ENCODE results near the gene ANKMY1. TPM values are rescaled to one million over a fixed set of nuclear protein-coding genes. Genes with fewer than 3 reads are reported as not detected.
A peak's percentile ranks its signal among the peaks of the same experiment; 100 is the strongest.

The ANKMY1 gene
- total and polyA plus RNA-seq, 2 of the 13 experiments (the other 11 are each of a cell fraction or from before 2014, with no cell fraction given): 11.7 to 18.8 TPM

- TF ChIP-seq, protein P1, sequence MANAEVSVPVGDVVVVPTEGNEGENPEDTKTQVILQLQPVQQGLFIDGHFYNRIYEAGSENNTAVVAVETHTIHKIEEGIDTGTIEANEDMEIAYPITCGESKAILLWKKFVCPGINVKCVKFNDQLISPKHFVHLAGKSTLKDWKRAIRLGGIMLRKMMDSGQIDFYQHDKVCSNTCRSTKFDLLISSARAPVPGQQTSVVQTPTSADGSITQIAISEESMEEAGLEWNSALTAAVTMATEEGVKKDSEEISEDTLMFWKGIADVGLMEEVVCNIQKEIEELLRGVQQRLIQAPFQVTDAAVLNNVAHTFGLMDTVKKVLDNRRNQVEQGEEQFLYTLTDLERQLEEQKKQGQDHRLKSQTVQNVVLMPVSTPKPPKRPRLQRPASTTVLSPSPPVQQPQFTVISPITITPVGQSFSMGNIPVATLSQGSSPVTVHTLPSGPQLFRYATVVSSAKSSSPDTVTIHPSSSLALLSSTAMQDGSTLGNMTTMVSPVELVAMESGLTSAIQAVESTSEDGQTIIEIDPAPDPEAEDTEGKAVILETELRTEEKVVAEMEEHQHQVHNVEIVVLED (CRISPR knock-in tag; IDR thresholded peaks at IDR 0.05; ENCODE audit: borderline replicate concordance): peak; percentile 64
- TF ChIP-seq HOXA3 (CRISPR knock-in tag; IDR thresholded peaks at IDR 0.05): peak; percentile 36
- peak; percentile 66 for TF ChIP-seq SRSF1 (optimal IDR thresholded peaks at IDR 0.05; ENCODE audit: low read depth, low read length)
- peak; percentile 90; the same call in 2 of the 3 replicates for TF ChIP-seq MXI1 (IDR thresholded peaks at IDR 0.05; ENCODE audit: borderline replicate concordance, low read depth, low read length)
- no peak for TF ChIP-seq ZNF546 (CRISPR knock-in tag; conservative IDR thresholded peaks at IDR 0.05)
- no peak for TF ChIP-seq GZF1 (CRISPR knock-in tag; IDR thresholded peaks at IDR 0.05)
- TF ChIP-seq KDM5B (CRISPR knock-in tag; IDR thresholded peaks at IDR 0.05; ENCODE audit: borderline replicate concordance): peak; percentile 46; the same call in 1 of the 2 replicates
- TF ChIP-seq ZNF879 (CRISPR knock-in tag; IDR thresholded peaks at IDR 0.05): peak; percentile 87
- no peak for TF ChIP-seq ZNF577 (CRISPR knock-in tag; IDR thresholded peaks at IDR 0.05; ENCODE audit: borderline replicate concordance, low read depth)
- TF ChIP-seq ZBTB7A (CRISPR knock-in tag; IDR thresholded peaks at IDR 0.05): no peak; the same call in 1 of the 2 replicates
- peak; percentile 40; the same call in 1 of the 2 replicates for TF ChIP-seq MZF1 (CRISPR knock-in tag; IDR thresholded peaks at IDR 0.05; ENCODE audit: borderline replicate concordance)
- TF ChIP-seq ZFP36L2 (CRISPR knock-in tag; IDR thresholded peaks at IDR 0.05): 0 out of 2 replicates have a peak, but pooled peaks have one; percentile 15
- TF ChIP-seq, protein P2, sequence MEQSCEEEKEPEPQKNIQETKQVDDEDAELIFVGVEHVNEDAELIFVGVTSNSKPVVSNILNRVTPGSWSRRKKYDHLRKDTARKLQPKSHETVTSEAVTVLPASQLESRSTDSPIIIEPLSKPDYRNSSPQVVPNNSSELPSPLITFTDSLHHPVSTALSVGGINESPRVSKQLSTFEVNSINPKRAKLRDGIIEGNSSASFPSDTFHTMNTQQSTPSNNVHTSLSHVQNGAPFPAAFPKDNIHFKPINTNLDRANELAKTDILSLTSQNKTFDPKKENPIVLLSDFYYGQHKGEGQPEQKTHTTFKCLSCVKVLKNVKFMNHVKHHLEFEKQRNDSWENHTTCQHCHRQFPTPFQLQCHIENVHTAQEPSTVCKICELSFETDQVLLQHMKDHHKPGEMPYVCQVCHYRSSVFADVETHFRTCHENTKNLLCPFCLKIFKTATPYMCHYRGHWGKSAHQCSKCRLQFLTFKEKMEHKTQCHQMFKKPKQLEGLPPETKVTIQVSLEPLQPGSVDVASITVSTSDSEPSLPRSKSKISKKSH (CRISPR knock-in tag; IDR thresholded peaks at IDR 0.05; ENCODE audit: borderline replicate concordance): peak; percentile 72
- TF ChIP-seq SNAI1 (CRISPR knock-in tag; IDR thresholded peaks at IDR 0.05; ENCODE audit: borderline replicate concordance): no peak
- TF ChIP-seq, protein P3, sequence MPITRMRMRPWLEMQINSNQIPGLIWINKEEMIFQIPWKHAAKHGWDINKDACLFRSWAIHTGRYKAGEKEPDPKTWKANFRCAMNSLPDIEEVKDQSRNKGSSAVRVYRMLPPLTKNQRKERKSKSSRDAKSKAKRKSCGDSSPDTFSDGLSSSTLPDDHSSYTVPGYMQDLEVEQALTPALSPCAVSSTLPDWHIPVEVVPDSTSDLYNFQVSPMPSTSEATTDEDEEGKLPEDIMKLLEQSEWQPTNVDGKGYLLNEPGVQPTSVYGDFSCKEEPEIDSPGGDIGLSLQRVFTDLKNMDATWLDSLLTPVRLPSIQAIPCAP (CRISPR knock-in tag; IDR thresholded peaks at IDR 0.05; ENCODE audit: low read depth): no peak
- no peak; the same call in 1 of the 2 replicates for TF ChIP-seq CREM (IDR thresholded peaks at IDR 0.05)
- TF ChIP-seq CREM (CRISPR knock-in tag; IDR thresholded peaks at IDR 0.05): no peak
- TF ChIP-seq FOXP1 (IDR thresholded peaks at IDR 0.05): no peak
- TF ChIP-seq FOXP1 (CRISPR knock-in tag; IDR thresholded peaks at IDR 0.05): 0 out of 2 replicates have a peak, but pooled peaks have one; percentile 29
- TF ChIP-seq ZNF136 (CRISPR knock-in tag; IDR thresholded peaks at IDR 0.05; ENCODE audit: low read depth): 0 out of 2 replicates have a peak, but pooled peaks have one; percentile 34
- TF ChIP-seq BRD4 (CRISPR knock-in tag; IDR thresholded peaks at IDR 0.05): peak; percentile 78
- peak; percentile 57 for TF ChIP-seq HNRNPLL (IDR thresholded peaks at IDR 0.05; ENCODE audit: low read depth, low read length, poor library complexity, severe bottlenecking)
- peak; percentile 34; the same call in 1 of the 2 replicates for TF ChIP-seq ZFX (CRISPR knock-in tag; IDR thresholded peaks at IDR 0.05; ENCODE audit: low read depth)
These were observed 8.7 kb upstream of the ANKMY1 start (continued) for GRCh38 chr2:240566203-240567136.

All from HepG2 (cell line).